Measurements from ENCODE around the gene GRM8. TPM values are rescaled to one million over a fixed set of nuclear protein-coding genes. Genes with fewer than 3 reads are reported as not detected.

GRM8 gene
- total and polyA plus RNA-seq, 9 of the 15 experiments (the other 6 are each of a cell fraction or from before 2014, with no cell fraction given): 0.13 TPM; not detected in 7

GRCh38 chr7:126698909-126699308, 553.8 kb downstream of the GRM8 start (continued):
- TF ChIP-seq AFF4 (CRISPR knock-in tag; IDR thresholded peaks at IDR 0.05) (no peak), BRF2 (IDR thresholded peaks at IDR 0.05; ENCODE audit: borderline replicate concordance, insufficient read depth, insufficient read length) (no peak), ZNF699 (CRISPR knock-in tag; IDR thresholded peaks at IDR 0.05; ENCODE audit: insufficient replicate concordance) (no peak), UBTF (IDR thresholded peaks at IDR 0.05; ENCODE audit: borderline replicate concordance in 1 of 2, low read depth in 2 of 2, low read length in 2 of 2) (no peak), HDGF (IDR thresholded peaks at IDR 0.05) (no peak), KHSRP (IDR thresholded peaks at IDR 0.05) (no peak; the same call in 1 of the 2 replicates), STAG1 (CRISPR knock-in tag; IDR thresholded peaks at IDR 0.05; ENCODE audit: borderline replicate concordance) (no peak), ZNF511 (CRISPR knock-in tag; IDR thresholded peaks at IDR 0.05) (no peak), ATF3 (IDR thresholded peaks at IDR 0.05) (no peak; the same call in 1 of the 2 replicates), ATF3 (CRISPR knock-in tag; conservative IDR thresholded peaks at IDR 0.05) (no peak), ELK3 (CRISPR knock-in tag; IDR thresholded peaks at IDR 0.05) (no peak), HES1 (IDR thresholded peaks at IDR 0.05; ENCODE audit: low read depth) (peak; percentile 28; the same call in 1 of the 2 replicates), BMI1 (IDR thresholded peaks at IDR 0.05; ENCODE audit: low read length) (no peak), ZNF274 (IDR thresholded peaks at IDR 0.05; ENCODE audit: borderline replicate concordance, low read depth, low read length) (no peak), TAF9B (IDR thresholded peaks at IDR 0.05; ENCODE audit: partially characterized antibody) (no peak), L3MBTL2 (IDR thresholded peaks at IDR 0.05) (no peak), MECOM (CRISPR knock-in tag; IDR thresholded peaks at IDR 0.05) (no peak), SAFB (IDR thresholded peaks at IDR 0.05; ENCODE audit: borderline replicate concordance, low read depth, low read length) (no peak)

Measured in K562 (cell line).